BLaER1 treated with 17β-estradiol and CSF1 and Interleukin-3, amounts not matched to agents 10 nM and 100 nM (cell line): ENCODE results near the gene TSHB.

Experiments
- H3K27ac ChIP-seq, 11 experiments: shearing (Covaris generic); formaldehyde crosslinking; 2 replicates each; pipeline ENCODE4 v1.8.1; 2022
- H3K27me3 ChIP-seq, 11 experiments: shearing (Covaris generic); formaldehyde crosslinking; 2 replicates each; pipeline ENCODE4 v1.8.1; 2022
- H3K36me3 ChIP-seq, 11 experiments: shearing (Covaris generic); formaldehyde crosslinking; 2 replicates each; pipeline ENCODE4 v1.8.1; 2022
- H3K4me1 ChIP-seq, 10 experiments: shearing (Covaris generic); formaldehyde crosslinking; 2 replicates each; pipeline ENCODE4 v1.8.1; 2022
- H3K4me2 ChIP-seq, 11 experiments: shearing (Covaris generic); formaldehyde crosslinking; 2 replicates each; pipeline ENCODE4 v1.8.1; 2022
- H3K4me3 ChIP-seq, 10 experiments: shearing (Covaris generic); formaldehyde crosslinking; 2 replicates each; pipeline ENCODE4 v1.8.1; 2022
- H3K9ac ChIP-seq, 11 experiments: shearing (Covaris generic); formaldehyde crosslinking; 2 replicates each; pipeline ENCODE4 v1.8.1; 2022
- H3K9me3 ChIP-seq, 11 experiments: shearing (Covaris generic); formaldehyde crosslinking; replicated peaks in 1 of 11; 2 replicates each; pipeline ENCODE4 v1.8.1; 2022
- H4K20me1 ChIP-seq, 11 experiments: shearing (Covaris generic); formaldehyde crosslinking; 2 replicates each; pipeline ENCODE4 v1.8.1; 2022
- Cebpa-rat ChIP-seq, 11 experiments: shearing (Covaris generic); IDR thresholded peaks; 2 replicates each; pipeline ENCODE4 v1.8.1; 2022

The TSHB gene

DNA sequence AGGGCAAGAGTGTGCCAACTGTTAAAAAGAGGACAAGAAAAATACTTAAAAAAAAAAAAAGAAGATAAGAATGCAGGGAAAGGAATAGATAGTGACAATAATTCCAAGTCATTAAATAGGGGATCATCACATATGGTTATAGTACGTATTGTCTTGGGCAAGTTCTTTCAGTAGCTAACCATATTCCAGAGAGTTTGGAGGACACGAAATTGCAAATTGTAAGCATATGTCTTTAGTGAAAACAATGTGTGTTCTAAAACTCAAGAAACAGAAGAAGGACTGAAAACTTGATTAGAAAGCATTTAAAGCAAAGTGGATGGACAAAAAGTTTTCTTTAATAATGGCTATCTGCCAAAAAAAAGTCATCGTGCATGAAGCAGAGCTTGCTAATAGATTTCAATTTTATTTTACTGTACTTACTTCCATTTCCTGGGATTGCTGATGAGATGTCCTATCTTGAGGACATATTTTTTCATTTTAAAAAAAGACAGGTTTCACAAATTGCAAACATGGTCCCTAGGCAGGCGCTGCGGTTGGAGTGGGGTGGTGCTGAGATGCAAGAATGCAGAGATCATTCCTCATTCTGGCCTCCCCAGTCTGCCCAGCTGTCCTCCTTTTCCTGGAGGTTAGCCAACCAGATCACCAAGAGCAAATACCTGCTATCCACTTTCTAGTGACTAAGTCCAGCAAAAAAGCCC lies 47.8 kb downstream of the TSHB start:
- Histone ChIP-seq H3K4me1 (peaks cover 0 to 31% (median 21%) of the 10 kb centered on the region in 10 experiments; a peak in 16 of 20 replicates), H3K4me2 (no peak overlapping the region), H3K27ac (no peak overlapping the region), H3K27me3 (no peaks in the 10 kb centered on the region), H3K9me3 (no peaks in the 10 kb centered on the region), H3K4me3 (no peak overlapping the region), H3K9ac (no peak overlapping the region), H4K20me1 (no peaks in the 10 kb centered on the region), H3K36me3 (no peaks in the 10 kb centered on the region)
- TF ChIP-seq Cebpa-rat (IDR thresholded peaks at IDR 0.05) = no peak

DNA sequence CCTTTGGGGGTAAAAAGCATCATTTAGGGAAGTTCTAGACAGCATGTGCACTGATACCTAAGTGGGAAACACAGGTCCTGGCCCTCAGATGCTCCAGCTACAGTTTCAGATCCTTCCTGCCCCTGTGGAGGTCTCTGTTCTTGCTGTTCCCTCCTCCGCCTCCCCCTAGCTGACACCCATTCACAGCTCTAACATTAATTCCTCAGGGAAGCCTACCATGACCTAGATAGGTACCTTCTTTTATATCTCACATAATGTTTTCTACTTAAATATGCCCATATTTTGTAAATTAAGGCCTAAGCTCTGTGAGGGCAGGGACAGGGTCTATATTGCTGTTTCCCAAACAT lies 48.3 kb downstream of the TSHB start:
- Histone ChIP-seq H3K27me3 (no peaks in the 10 kb centered on the region), H3K4me3 (no peak overlapping the region), H3K4me2 (no peak overlapping the region), H3K27ac (no peak overlapping the region), H3K9me3 (no peaks in the 10 kb centered on the region), H3K4me1 (peaks cover 0 to 26% (median 16%) of the 10 kb centered on the region in 10 experiments; a peak in 16 of 20 replicates), H3K36me3 (no peaks in the 10 kb centered on the region), H4K20me1 (no peaks in the 10 kb centered on the region), H3K9ac (no peak overlapping the region)
- TF ChIP-seq Cebpa-rat (IDR thresholded peaks at IDR 0.05) = no peak

DNA sequence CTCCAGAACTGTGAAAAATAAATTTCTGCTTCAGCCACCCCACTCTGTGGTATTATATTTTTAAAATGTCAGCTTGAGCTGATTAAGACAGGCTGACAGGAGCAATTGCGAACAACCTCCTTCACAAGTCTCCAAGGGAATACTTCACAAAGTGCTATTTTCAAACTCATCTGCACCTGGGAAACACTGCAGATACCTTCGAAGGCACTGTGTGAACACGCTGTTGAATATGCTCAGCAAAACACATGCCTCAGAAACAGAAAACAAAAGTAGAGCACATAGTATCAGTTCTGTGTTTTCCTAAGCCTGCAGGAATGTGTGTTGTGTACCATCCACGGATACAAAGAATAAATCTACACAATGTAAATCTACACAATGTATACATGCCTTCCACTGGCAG lies 49.1 kb downstream of the TSHB start:
- H3K9ac ChIP-seq = no peak overlapping the region
- no peaks in the 10 kb centered on the region for H4K20me1 ChIP-seq
- peaks cover 0 to 18% (median 12%) of the 10 kb centered on the region in 10 experiments; a peak in 16 of 20 replicates for H3K4me1 ChIP-seq
- no peaks in the 10 kb centered on the region for H3K27me3 ChIP-seq
- H3K4me2 ChIP-seq = no peak overlapping the region
- TF ChIP-seq Cebpa-rat (IDR thresholded peaks at IDR 0.05) = no peak
- H3K36me3 ChIP-seq = no peaks in the 10 kb centered on the region
- no peaks in the 10 kb centered on the region for H3K9me3 ChIP-seq
- H3K4me3 ChIP-seq = no peak overlapping the region
- H3K27ac ChIP-seq = no peak overlapping the region

DNA sequence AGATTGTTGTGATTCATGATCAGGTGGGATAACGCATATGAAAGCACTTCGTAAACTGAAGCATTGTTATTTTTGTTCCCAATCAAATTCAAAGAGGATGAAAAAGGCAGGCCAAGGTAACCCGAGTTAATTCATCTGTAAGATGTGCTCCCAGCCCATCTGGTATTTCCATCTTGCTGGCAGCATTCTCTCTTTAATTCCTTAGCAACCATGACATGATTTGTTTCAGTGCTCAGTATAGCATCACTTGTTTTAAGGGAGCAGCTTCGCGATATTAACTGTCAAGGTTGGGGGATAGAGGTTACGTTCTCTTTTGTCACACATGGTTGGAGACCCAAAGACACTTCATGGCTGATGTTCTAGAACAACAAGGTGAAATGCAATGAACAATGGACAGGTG lies 53.3 kb downstream of the TSHB start:
- H3K4me1 ChIP-seq = no peaks in the 10 kb centered on the region
- no peak overlapping the region for H3K9ac ChIP-seq
- no peak overlapping the region for H3K27ac ChIP-seq
- peaks cover 0 to 2% (median 0%) of the 10 kb centered on the region in 11 experiments; a peak in 1 of 22 replicates for H3K27me3 ChIP-seq
- no peaks in the 10 kb centered on the region for H4K20me1 ChIP-seq
- TF ChIP-seq Cebpa-rat (IDR thresholded peaks at IDR 0.05) = no peak
- H3K4me2 ChIP-seq = no peak overlapping the region
- no peaks in the 10 kb centered on the region for H3K9me3 ChIP-seq
- no peak overlapping the region for H3K4me3 ChIP-seq
- H3K36me3 ChIP-seq = no peaks in the 10 kb centered on the region
